ENCODE data around the gene PPP4R3A.
"Not testable (repeated sequence)": the region's sequence is repeated elsewhere in the genome, so short reads cannot be mapped to it uniquely, and the experiment has no call there.

Gene PPP4R3A

DNA sequence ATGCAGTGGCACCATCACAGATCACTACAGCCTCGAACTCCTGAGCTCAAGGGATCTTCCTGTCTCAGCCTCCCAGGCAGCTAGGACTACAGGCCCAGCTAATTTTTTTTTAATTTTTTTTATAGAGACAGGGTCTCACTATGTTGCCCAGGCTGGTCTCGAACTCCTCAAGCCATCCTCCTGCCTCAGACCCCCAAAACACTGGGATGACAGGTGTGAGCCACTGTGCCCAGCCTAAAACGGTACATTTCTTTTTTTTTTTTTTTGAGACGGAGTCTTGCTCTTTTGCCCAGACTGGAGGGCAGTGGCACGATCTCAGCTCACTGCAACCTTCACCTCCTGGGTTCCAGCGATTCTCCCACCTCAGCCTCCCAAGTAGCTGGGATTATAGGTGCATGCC, 100.9 kb downstream of the PPP4R3A start:
- DNase-seq (ENCODE audit: low spot score): not testable (repeated sequence)
